ENCODE data around the gene ZNF268.

Gene ZNF268

DNA sequence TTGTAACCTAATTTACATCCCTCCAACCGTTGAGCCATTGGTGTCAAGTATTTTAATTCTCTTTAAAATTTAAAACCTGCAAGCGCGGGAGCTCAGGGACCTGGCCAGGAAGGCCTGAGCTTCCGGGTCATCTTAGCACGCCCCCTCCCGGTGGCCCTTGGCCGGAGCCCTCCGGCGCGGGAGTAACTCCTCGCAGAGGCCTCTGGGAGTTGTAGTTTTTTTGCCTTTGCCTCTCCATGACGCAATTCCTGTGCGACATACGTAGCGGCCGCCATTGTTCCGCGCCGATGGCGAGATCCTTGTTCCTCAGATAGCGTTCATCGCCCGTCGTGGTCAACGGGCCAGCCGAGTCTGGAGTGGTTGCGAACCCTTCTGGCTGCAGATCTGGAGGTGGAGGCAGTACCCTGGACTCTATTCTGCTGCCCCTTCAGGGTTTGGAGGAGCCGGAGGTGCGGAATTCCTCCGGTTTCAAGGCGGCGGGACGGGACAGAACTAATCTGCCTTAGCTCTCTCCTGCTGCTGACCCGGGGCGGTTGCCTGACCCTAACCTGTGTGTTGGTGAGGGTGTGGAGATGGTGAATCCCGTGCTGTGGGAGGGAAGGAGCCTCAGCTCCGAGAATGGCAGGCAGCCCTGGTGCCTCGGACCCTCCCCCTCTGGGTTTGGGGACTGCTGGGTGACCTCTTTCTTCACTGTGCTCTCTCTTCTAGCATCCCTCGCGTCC lies at the start of gene ZNF268:
ZNF268 (plus strand) TSS at position 258 of the 722 bp plus-strand sequence. CDS start 503 bp downstream, outside the sequence.
- in situ Hi-C loops (cut with HindIII; ENCODE audit: low sequenced_read_pairs): no loop called here

GRCh38 chr12:133135747-133136146 lies 45.5 kb upstream of the ZNF268 start:
- in situ Hi-C loops (cut with HindIII; ENCODE audit: low sequenced_read_pairs): no loop called here

- in situ Hi-C loops (cut with HindIII; ENCODE audit: low sequenced_read_pairs): no loop called here
Observed at GRCh38 chr12:133145981-133146380, 35.3 kb upstream of the ZNF268 start.

DNA sequence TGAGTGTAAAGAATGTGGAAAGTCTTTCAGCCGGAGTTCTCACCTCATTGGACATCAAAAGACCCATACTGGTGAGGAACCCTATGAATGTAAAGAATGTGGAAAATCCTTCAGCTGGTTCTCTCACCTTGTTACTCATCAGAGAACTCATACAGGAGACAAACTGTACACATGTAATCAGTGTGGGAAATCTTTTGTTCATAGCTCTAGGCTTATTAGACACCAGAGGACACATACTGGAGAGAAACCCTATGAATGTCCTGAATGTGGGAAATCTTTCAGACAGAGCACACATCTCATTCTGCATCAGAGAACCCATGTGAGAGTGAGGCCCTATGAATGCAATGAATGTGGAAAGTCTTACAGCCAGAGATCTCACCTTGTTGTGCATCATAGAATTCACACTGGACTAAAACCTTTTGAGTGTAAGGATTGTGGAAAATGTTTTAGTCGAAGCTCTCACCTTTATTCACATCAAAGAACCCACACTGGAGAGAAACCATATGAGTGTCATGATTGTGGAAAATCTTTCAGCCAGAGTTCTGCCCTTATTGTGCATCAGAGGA lies 25.1 kb upstream of the ZNF268 start:
- in situ Hi-C loops (cut with HindIII; ENCODE audit: low sequenced_read_pairs): no loop called here

DNA sequence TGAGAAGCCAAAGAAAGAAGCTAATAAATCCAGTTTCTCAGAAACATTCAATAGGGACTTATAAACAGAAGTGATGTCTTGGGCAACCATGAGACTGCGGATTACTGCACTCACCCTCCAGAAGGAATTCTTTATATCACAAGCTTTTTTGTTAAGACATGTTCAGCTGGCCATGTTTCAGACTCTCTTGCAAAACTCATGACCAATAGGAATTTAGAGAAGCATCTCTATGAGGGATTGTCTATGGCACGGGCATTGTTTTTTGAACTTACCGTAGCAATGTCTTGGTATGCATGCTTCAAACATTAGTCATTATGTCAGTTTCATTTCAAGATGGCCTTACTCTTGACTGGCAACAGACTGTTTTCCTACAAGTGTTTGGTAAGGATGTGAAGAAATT lies 15.5 kb upstream of the ZNF268 start:
- in situ Hi-C loops (cut with HindIII; ENCODE audit: low sequenced_read_pairs): no loop called here

DNA sequence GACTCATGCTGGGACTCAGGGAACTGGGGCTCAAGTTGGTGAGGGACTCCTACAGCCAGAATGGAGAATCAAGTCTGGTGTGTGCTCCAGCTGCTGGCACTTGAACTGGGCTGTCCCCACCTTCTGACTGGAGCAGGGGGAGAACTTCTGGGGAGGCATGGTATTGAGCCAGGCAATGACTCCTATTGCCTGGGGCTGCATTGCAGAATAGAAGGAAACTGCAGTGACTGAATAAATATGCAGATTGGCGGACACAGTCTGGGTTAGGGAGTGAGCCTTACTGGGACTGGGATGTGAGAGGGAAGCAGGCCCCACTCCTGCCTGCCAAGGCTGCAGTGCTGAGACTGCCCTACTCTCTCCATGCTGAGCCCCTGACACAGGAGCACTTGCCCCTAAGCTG lies 8.8 kb upstream of the ZNF268 start:
- in situ Hi-C loops (cut with HindIII; ENCODE audit: low sequenced_read_pairs): no loop called here

GRCh38 chr12:133174901-133175300 lies 6.4 kb upstream of the ZNF268 start:
- in situ Hi-C loops (cut with HindIII; ENCODE audit: low sequenced_read_pairs): no loop called here

DNA sequence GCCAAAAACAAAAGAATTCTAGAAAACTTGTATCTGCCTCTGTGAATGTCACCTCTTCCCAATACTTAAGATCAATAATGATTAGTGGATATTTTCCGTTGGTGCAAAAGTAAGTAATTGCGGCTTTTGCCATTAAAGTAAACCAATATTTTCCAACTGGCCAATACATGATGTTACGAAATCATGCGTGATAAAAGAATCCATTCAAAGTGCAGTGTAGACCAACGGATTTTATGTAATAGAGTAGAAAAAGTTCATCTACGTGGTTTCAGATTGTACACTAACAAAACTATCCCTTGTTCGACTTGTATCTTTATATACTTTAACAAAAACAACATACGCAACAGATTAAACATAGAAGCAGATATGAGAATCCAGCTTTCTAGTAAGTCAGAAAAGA lies 626 bp upstream of the ZNF268 start:
- in situ Hi-C loops (cut with HindIII; ENCODE audit: low sequenced_read_pairs): no loop called here

- in situ Hi-C loops (cut with HindIII; ENCODE audit: low sequenced_read_pairs): no loop called here
Observed at GRCh38 chr12:133190176-133190575, 8.9 kb downstream of the ZNF268 start.

DNA sequence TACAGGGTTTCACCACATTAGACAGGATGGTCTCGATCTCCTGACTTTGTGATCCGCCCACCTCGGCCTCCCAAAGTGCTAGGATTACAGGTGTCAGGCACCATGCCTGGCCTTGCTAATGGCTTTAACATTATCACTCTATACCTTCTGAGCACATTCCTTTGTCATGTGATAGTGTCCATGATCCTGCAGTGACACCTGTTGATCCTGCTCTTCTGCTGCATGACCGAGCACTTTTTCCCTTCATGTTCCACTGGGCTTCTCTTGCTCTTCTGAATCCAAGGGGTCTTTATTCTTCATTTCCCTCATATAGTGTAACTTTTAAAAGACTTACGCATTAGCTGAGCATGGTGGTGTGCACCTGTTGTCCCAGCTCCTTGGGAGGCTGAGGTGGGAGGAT lies 11.6 kb downstream of the ZNF268 start:
- in situ Hi-C loops (cut with HindIII; ENCODE audit: low sequenced_read_pairs): no loop called here

DNA sequence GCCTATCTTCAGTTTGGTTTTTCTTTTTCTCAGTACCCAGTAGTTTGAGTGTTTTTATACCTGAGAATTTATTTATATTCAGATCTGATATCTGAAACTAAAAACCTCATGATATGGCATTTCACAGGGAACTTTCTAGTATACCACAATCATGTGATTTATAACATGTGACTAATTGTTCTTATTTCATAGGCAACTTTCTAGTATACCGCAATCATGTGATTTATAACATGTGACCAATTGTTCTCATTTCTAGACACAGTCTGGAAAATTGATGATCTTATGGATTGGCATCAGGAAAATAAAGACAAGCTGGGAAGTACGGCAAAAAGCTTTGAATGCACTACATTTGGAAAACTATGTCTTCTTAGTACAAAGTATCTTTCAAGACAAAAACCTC lies 20.6 kb downstream of the ZNF268 start:
- in situ Hi-C loops (cut with HindIII; ENCODE audit: low sequenced_read_pairs): no loop called here

GRCh38 chr12:133202493-133203343 lies 21.4 kb downstream of the ZNF268 start:
- in situ Hi-C loops (cut with HindIII; ENCODE audit: low sequenced_read_pairs): no loop called here

DNA sequence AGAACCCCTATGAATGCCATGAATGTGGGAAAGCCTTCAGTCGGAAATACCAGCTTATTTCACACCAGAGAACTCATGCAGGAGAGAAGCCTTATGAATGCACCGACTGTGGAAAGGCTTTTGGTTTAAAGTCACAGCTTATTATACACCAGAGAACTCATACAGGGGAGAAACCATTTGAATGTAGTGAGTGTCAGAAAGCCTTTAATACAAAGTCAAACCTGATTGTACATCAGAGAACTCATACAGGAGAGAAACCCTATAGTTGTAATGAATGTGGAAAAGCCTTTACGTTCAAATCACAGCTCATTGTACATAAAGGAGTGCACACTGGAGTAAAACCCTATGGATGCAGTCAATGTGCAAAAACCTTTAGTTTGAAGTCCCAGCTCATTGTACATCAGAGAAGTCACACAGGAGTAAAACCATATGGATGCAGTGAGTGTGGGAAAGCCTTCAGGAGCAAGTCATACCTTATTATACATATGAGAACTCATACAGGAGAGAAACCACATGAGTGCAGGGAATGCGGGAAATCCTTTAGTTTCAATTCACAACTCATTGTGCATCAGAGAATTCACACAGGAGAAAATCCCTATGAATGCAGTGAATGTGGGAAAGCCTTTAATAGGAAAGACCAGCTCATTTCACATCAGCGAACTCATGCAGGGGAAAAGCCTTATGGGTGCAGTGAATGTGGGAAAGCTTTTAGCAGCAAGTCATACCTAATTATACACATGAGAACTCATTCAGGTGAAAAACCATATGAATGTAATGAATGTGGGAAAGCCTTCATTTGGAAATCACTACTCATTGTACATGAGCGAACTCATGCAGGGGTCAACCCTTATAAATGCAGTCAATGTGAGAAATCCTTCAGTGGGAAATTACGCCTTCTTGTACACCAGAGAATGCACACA lies 22.3 kb downstream of the ZNF268 start:
- in situ Hi-C loops (cut with HindIII; ENCODE audit: low sequenced_read_pairs): no loop called here

DNA sequence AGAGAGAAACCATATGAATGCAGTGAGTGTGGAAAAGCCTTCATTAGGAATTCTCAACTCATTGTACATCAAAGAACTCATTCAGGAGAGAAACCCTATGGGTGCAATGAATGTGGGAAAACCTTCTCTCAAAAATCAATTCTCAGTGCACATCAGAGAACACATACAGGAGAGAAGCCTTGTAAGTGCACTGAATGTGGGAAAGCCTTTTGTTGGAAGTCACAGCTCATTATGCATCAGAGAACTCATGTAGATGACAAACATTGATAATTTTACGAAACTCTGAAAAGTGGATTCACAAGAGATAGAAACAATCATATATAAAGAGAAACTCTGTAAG lies 22.9 kb downstream of the ZNF268 start:
- in situ Hi-C loops (cut with HindIII; ENCODE audit: low sequenced_read_pairs): no loop called here

- in situ Hi-C loops (cut with HindIII; ENCODE audit: low sequenced_read_pairs): no loop called here
Observed at GRCh38 chr12:133206390-133206789, 25.1 kb downstream of the ZNF268 start.

DNA sequence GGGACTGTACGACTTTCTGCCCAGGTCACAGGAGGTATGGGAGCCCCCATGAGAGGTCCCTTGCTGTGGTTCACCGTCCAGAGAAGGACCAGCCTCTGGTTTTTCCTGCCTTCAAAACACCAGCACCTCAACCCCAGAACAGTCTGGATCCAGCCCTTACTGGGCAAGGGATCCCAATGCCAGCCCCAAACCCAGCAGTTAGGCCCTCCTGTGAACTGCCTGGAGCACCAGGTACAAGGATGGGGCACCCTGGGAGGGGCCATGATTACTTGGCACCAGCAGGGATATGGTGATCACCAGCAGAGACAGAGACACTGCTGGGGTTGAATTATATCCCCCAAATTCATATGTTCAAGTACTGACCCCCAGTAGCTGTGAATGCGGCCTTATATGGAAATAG lies 34.4 kb downstream of the ZNF268 start:
- in situ Hi-C loops (cut with HindIII; ENCODE audit: low sequenced_read_pairs): no loop called here

- in situ Hi-C loops (cut with HindIII; ENCODE audit: low sequenced_read_pairs): no loop called here
Observed at GRCh38 chr12:133217219-133217618, 35.9 kb downstream of the ZNF268 start.

GRCh38 chr12:133220521-133220920 lies 39.2 kb downstream of the ZNF268 start:
- in situ Hi-C loops (cut with HindIII; ENCODE audit: low sequenced_read_pairs): no loop called here

DNA sequence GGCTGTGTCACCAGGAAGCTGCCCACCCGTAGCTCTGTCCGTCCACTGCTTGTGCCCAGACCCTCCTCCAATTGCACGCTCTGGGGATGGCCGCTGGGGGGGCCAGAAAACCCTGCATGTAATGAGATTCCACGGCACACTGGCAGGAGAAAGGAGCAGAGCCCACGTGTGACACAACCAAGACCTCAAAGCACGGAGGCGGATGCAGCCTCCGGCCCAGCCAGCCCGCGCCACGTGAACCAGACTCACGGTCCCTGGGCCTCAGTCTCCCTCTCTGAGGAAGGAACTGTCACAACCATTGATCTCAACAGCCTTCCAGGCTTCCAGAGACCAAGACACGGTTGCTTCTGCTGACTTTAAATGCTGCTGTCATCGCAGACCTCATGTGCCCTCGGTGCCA lies 39.9 kb downstream of the ZNF268 start:
- in situ Hi-C loops (cut with HindIII; ENCODE audit: low sequenced_read_pairs): no loop called here

GRCh38 chr12:133222211-133222610 lies 40.9 kb downstream of the ZNF268 start:
- in situ Hi-C loops (cut with HindIII; ENCODE audit: low sequenced_read_pairs): no loop called here

DNA sequence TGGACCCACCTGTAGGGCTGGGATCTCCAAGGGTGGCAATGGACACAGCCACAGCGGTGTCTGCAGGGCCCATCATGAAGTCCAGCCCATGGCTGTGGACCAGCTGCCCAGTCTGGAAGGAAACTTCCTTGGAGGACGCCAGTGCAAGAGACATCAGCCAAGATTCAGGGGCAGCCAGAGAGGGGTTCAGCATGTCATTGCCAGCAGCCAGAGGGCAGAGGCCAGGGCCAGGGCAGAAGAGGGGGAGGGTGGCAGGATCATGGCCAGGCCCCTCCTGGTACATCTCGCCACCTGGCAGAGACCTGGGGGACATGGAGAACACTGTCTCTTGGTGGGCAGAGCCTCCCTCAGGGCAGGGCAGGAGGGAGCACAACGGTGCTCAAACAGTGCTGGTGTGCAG lies 44.2 kb downstream of the ZNF268 start:
- in situ Hi-C loops (cut with HindIII; ENCODE audit: low sequenced_read_pairs): no loop called here

Data from DLD1 (cell line).